WERI-Rb-1 (cell line): ENCODE measurements around the gene ELAC1.

Experiments
- DNase-seq: peaks from one replicate; pipeline ENCODE4 v3.0.0-alpha.2; 2020
- H3K27ac ChIP-seq: fragments of 250-450 bp; sonication (Bioruptor Pico); 2 replicates; pipeline ENCODE4 v1.5.1; 2020; ENCODE audit warnings: mild to moderate bottlenecking, moderate library complexity
- H3K27me3 ChIP-seq: fragments of 250-450 bp; sonication (Bioruptor Pico); 2 replicates; pipeline ENCODE4 v1.5.1; 2021; ENCODE audit warnings: mild to moderate bottlenecking, low read depth, moderate library complexity; ENCODE audit not compliant: insufficient read depth, severe bottlenecking
- H3K36me3 ChIP-seq: fragments of 250-450 bp; sonication (Bioruptor Pico); 2 replicates; pipeline ENCODE4 v1.5.1; 2020; ENCODE audit warnings: mild to moderate bottlenecking, moderate library complexity
- H3K4me3 ChIP-seq: 2 replicates; pipeline ENCODE4 v1.5.1; 2011; ENCODE audit warnings: low read depth, mild to moderate bottlenecking, control low read depth, low read length
- H3K9me3 ChIP-seq: fragments of 250-450 bp; sonication (Bioruptor Pico); 2 replicates; pipeline ENCODE4 v1.5.1; 2021; ENCODE audit warnings: mild to moderate bottlenecking, moderate library complexity; ENCODE audit not compliant: severe bottlenecking
- TF ChIP-seq, protein P1 (sequence below): IDR thresholded peaks from 2 replicates; pipeline ENCODE4 v1.5.1; 2011; ENCODE audit warnings: low read depth, mild to moderate bottlenecking, control low read depth, inconsistent platforms, low read length

ELAC1 gene

DNA sequence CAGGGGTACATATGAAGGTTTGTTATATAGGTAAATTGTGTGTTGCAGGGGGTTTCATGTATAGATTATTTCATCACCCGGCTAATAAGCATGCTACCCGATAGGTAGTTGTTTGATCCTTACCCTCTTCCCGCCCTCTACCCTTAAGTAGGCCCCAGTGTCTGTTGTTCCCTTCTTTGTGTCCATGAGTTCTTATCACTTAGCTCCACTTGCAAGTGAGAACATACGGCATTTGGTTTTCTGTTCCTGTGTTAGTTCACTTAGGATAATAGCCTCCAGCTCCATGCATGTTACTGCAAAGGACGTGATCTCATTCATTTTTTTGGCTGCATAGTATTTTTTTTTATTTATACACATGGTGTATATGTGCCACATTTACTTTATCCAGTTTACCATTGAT, 34.2 kb upstream of the ELAC1 start:
- Histone ChIP-seq H3K4me3 (no peak overlapping the region), H3K36me3 (peaks cover 4% of the 10 kb centered on the region), H3K9me3 (no peaks in the 10 kb centered on the region), H3K27me3 (no peaks in the 10 kb centered on the region), H3K27ac (no peak overlapping the region)
- no peak for DNase-seq
- TF ChIP-seq, protein P1, sequence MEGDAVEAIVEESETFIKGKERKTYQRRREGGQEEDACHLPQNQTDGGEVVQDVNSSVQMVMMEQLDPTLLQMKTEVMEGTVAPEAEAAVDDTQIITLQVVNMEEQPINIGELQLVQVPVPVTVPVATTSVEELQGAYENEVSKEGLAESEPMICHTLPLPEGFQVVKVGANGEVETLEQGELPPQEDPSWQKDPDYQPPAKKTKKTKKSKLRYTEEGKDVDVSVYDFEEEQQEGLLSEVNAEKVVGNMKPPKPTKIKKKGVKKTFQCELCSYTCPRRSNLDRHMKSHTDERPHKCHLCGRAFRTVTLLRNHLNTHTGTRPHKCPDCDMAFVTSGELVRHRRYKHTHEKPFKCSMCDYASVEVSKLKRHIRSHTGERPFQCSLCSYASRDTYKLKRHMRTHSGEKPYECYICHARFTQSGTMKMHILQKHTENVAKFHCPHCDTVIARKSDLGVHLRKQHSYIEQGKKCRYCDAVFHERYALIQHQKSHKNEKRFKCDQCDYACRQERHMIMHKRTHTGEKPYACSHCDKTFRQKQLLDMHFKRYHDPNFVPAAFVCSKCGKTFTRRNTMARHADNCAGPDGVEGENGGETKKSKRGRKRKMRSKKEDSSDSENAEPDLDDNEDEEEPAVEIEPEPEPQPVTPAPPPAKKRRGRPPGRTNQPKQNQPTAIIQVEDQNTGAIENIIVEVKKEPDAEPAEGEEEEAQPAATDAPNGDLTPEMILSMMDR, result no peak

DNA sequence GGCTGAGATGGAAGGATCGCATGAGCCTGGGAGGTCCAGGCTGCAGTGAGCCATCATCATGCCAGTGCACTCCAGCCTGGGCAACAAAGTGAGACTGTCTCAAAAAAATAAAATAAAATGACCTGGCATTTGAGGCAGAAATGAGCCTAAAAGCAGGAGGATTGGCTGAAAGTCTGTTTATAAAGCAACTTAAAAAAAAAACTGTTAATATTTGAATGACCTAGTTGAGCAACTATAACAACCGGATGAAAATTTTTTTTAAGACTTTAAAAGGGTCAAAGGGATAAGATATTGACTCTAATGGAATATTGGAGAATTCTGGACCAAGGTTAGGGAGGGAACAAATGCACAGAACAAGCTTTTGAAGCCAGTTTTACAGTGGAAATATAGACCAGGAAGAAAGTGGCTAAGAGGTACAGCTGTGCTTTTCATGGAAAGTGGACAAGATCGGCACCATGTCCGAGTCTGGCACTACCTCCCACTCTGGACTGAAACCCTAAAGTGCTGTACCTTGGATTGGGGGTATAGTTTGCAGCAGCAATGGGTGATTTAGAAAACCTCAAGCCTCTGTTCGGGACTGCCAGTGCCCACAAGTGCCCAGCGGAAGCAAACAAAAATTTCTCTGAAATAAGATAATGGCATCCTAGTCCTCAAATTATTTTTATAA, 33.2 kb upstream of the ELAC1 start:
- no peak overlapping the region for H3K27ac ChIP-seq
- TF ChIP-seq, protein P1, result no peak
- H3K27me3 ChIP-seq, result no peaks in the 10 kb centered on the region
- peaks cover under 1% of the 10 kb centered on the region for H3K36me3 ChIP-seq
- DNase-seq, result no peak
- no peak overlapping the region for H3K4me3 ChIP-seq
- no peaks in the 10 kb centered on the region for H3K9me3 ChIP-seq

DNA sequence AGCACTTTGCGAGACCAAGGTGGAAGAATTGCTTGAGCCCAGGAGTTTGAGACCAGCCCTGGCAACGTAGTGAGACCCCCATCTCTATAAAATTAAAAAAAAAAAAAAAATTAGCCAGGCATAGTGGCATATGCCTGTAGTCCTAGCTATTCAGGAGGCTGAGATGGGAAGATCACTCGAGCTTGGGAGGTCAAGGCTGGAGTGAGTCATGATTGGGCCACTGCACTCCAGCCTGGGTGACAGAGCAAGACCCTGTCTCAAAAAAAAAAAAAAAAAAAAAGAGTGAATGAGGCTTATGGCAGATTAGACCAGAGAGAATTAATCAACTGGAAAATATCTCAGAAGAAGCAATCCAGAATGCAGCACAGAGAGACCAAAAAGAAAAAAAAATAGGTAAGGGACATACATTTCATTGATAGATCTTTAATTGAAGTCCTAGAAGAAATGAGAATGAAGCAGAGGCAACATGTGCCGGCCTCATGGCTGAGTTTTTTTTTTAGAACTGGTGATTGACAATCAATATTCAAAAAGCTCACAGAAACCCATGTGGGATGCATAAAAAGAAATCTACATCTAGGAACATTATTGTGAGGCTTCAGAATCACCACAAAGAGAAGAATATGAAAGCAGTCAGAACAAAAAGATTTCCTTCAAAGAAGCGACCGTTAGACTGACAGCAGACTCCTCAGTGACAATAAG, 32.2 kb upstream of the ELAC1 start:
- no peaks in the 10 kb centered on the region; the same call in none of the 2 replicates for H3K36me3 ChIP-seq
- H3K9me3 ChIP-seq, result no peaks in the 10 kb centered on the region
- no peak for DNase-seq
- H3K4me3 ChIP-seq, result no peak overlapping the region
- H3K27me3 ChIP-seq, result no peaks in the 10 kb centered on the region
- no peak overlapping the region for H3K27ac ChIP-seq
- TF ChIP-seq, protein P1, result no peak

DNA sequence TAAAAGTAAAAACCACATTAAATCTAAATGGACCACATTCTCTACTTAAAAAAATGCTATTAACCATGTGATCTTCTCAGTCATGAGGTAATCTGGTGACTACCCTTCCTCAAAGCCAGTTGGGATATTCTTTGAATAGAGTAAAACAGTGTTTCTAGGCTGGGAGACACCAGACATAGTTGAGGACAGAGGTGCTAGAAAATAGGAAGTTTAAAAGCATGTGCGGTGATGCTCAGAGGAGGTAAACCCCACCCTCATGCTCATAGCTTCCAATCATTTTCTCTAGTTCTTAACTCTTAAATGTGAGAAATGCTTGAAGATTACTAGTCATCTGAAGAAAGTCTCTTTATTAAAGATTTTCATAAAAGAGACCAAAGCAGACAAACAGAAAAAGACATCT, 30.7 kb upstream of the ELAC1 start:
- Histone ChIP-seq H3K36me3 (no peaks in the 10 kb centered on the region; the same call in none of the 2 replicates), H3K9me3 (no peaks in the 10 kb centered on the region), H3K27ac (no peak overlapping the region), H3K4me3 (no peak overlapping the region), H3K27me3 (no peaks in the 10 kb centered on the region)
- TF ChIP-seq, protein P1, result no peak
- no peak for DNase-seq

DNA sequence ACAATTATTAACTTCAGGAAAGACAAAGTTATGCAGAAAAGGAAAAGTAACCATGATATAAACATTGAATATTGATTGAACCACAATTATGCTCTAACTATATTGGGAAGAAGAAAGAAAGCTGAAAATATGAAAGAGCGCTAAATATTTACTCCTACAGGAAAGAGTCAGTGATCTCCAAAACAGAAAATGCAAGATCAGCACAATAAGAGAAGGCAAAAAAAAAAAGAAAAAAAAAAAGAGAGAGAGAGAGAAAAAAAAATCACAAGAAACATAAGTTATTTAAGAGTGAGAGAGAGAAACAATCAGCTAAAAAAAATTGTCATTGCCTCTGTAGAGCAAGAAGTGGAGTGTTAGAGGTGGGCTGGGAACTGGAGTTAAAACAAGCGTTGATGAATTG, 28.9 kb upstream of the ELAC1 start:
- H3K27me3 ChIP-seq, result no peaks in the 10 kb centered on the region
- DNase-seq, result no peak
- H3K36me3 ChIP-seq, result no peaks in the 10 kb centered on the region; the same call in 1 of the 2 replicates
- H3K4me3 ChIP-seq, result no peak overlapping the region
- H3K9me3 ChIP-seq, result no peaks in the 10 kb centered on the region
- H3K27ac ChIP-seq, result no peak overlapping the region
- TF ChIP-seq, protein P1, result no peak
